Right lobe of liver (tissue), 4 donors: ENCODE measurements around the gene VPS11.
A peak's percentile ranks its signal among the peaks of the same experiment; 100 is the strongest.

Experiments
- CTCF ChIP-seq, 4 donors: fragments of 200-600 bp in 3 of 4; fragments of 450-650 bp in 1 of 4; IDR thresholded peaks; one replicate each; pipeline versions ENCODE4 v1.5.1 to v1.8.0; 2016 to 2022; ENCODE audit warnings: antibody characterized with exemption in 4 of 4, mild to moderate bottlenecking in 2 of 4
- POLR2A ChIP-seq: fragments of 450-650 bp; IDR thresholded peaks from one replicate; pipeline ENCODE4 v1.6.1; 2017; ENCODE audit warnings: antibody characterized with exemption, mild to moderate bottlenecking
- donor health status: DM: no; HTN: no; CAD: no.
- donor health status: DM: no; HTN: no; CAD: no.
- donor health status: DM: no; HTN: yes; CAD: no.

DNA sequence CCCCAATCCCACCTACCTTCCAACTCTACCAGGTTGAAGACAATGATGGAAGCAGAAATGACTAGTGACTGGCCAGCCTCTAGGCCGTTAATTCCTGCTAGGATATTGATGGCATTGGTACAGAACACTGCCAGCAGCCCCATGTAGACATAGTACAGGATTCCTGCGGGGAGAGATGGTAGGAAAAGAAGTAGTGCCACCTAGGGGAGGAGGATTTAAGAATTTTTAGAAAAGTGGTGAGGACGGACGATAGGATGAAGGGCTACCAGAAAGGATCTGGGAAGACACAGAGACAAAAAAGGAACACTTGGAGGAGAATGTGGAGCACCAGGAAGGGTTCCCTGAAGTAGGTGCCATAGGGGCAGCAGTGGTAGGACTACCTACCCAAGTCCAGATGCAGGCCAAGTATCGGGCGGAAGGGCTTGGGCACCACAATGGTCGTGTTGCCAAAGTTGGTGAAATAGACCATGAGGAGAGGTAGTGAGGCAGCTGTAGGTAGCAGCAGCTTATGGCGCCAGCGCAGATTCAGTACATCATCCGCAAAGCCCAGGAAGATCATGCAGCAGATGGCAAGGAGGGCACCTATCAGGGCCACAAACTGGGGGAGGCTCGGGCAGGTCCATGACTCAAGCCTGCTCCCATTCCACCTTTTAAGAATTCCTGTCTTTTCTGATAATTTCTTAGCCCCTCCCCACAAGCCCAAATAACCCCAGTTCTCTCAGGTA lies 32.8 kb downstream of the VPS11 start:
- no peak for TF ChIP-seq POLR2A
- peak; percentile 20 to 47 (median 42) for TF ChIP-seq CTCF (IDR thresholded peaks at IDR 0.05)
